GM18508 (cell line): ENCODE data around the gene EMC1.
"Not testable (repeated sequence)": the region's sequence is repeated elsewhere in the genome, so short reads cannot be mapped to it uniquely, and the experiment has no call there.

Source experiments
- ATAC-seq: cut with Tn5 transposase; IDR thresholded peaks from one replicate; pipeline ENCODE4 v1.9.1; 2021; ENCODE audit warnings: moderate number of reproducible peaks; ENCODE audit not compliant: insufficient read depth, unreplicated experiment

Gene EMC1

GRCh38 chr1:19251305-19252196 lies at the start of gene EMC1, which contains the start of gene MRTO4:
Gene EMC1, minus strand, starts transcription at chr1:19251524. Its CDS starts 15 bp downstream, at chr1:19251509.
Gene MRTO4, plus strand, starts transcription at chr1:19251805. Its CDS starts 31 bp downstream, at chr1:19251836.
- no peak for ATAC-seq

DNA sequence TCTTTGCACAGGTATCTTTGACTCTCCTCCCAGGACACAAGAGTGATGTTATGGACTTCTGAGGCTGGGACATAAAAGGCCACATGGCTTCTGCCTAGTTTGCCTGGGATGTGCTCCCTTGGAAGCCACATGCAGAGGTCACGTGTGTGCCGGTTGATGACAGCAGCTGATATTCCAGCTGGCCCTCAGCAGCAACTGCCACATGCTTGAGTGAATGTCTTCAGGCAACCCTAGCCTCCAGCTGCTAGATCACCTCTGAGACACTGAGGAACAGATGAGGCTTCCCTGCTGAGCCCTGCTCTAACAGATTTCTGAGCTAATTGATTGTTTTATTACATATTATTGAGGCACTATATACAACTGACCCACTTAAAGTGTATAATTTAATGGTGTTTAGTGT lies 48.9 kb upstream of the EMC1 start:
- no peak for ATAC-seq

DNA sequence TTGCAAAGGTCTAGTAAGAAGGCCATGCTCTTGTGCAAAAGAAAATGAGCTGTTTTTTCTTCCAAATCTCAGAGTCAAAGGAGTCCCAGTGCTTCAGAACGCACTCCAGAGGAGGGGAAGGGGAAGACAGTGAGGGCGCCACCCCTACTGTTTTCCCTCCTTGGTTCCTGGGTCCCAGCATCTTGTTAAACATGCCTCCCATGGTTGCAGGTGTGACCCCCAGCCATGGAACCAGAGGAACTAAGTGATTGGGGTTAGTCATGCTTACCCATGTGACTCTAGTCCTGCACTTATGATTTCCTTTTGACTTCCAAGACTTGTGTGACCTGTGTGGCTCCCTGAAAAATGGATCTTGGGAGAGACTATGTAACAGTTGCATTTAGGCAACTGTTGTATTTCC lies 43.3 kb upstream of the EMC1 start:
- ATAC-seq, result no peak

DNA sequence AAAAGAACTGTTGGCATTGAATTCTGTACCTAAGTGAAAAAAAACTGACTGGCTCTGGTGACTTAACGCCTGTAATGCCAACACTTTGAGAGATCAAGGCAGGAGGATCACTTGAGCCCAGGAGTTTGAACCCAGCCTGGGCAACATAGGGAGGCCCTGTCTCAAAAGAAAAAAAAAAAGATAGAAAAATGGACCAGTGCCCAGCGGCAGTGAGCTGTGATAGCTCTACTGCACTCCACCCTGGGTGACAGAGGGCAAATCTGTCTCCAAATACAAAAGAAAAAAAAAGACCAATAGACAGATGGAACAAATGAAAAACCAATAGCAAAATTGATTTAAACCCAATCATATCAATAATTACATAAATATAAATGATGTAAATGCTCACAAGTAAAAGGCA lies 37.9 kb upstream of the EMC1 start:
- no peak for ATAC-seq

DNA sequence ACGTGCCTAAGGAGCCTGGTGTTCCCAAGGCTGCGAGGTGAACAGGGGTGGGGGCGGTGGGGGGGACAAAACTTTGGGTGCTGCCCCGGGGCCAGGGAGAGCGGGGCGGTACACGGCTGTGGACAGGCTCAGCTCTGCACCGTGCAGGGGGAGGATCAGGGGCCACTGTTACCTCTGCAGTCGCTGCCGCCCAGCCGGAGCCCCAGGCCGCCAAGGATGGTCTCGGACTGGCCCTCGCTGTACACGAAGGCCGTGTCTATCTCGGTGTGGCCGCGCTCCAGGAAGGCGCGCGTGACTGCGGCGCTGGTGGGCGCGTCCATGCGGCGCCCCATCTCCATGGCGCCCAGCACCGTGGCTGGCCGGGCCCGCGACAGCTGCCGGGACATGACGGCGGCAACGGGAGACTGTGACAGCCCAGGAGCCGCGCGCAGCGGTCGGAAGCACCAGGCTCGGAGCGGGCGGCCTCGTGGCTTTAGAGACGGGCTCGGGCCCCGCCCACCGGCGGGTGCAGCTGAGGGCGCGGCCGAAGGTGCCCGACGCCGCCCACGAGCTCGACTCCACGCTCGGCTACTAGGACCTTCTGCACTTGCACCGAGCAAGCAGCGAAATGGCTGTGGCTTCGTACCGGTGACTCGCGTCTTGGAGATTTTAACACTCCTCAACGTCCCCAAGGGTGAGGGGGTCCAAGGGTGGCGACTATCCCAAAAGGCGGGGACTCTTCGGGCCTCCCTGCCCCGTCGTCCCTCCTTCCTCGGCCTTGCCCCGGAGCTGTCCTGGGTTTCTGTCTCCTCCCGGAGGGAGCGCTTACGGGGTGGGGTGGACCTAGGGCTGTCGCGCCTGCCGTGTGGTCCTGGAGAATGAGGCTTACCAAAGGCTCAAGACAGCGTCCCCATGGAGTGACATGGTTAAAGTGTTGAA lies 37.3 kb upstream of the EMC1 start, which contains the start of gene AKR7A3:
Gene AKR7A3, minus strand, starts transcription at position 447 of the 918 bp plus-strand sequence. Its CDS starts 61 bp downstream, at position 386.
- not testable (repeated sequence) for ATAC-seq

GRCh38 chr1:19287436-19288185 lies 36.3 kb upstream of the EMC1 start:
- ATAC-seq, result no peak

DNA sequence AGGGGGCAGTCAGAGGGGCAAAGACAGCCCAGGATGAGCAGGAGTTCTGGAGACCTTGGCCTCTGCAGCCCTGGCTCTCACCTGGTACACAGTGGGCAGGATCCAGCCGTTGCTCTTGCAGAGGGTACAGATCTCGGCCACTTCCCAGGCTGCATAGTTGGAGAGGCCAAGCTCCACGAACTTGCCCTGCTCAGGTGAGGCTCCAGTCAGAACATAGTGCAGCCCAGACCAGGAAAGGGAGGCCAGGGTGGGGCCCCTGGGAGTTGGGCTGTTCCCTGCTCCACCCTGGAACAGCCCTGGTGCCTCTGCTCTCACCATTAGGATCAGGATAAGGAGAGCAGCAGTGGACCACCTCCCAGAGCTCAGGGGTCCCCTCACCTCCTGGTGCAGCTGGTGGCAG lies 34.5 kb upstream of the EMC1 start:
- not testable (repeated sequence) for ATAC-seq

DNA sequence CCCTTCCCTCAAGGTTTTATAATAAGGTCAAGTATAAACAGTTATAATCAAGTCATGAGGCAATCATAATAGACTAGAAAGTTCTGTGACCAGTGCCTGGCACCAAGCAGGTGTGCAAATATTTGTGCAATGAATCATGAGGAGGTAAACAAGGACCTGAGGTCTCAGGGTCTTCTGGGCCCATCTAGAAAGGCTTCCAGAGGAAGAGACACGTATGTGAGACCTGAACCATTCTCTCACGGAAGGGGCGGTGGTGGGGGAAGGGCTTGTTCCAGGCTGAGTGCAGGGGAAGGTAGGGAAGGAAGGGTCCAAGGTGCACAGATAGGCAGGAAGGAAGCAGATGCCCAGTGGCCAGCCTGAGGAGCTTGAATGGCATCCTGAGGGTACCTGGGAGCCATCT lies 34.0 kb upstream of the EMC1 start:
- ATAC-seq, result not testable (repeated sequence)

DNA sequence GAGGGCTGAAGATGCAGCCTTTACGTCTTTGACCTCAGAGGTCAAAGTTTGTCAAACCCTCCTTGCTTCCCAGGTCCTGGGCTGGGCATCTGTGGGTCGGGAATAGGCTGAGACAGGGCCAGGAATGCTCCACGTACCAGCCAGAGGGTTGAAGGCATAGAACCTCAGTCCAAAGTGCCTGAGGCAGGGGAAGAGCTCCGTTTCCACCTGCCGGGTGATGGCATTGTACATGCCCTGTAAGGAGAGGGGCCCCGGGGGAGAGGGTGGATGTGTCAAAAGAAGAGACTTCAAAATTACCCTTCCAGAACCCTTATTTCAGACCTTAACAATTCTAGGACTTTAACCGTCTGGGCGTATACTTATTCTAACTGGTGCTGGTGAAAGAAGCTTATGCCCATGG lies 33.6 kb upstream of the EMC1 start:
- ATAC-seq, result no peak

GRCh38 chr1:19283891-19284290 lies 32.6 kb upstream of the EMC1 start:
- no peak for ATAC-seq

DNA sequence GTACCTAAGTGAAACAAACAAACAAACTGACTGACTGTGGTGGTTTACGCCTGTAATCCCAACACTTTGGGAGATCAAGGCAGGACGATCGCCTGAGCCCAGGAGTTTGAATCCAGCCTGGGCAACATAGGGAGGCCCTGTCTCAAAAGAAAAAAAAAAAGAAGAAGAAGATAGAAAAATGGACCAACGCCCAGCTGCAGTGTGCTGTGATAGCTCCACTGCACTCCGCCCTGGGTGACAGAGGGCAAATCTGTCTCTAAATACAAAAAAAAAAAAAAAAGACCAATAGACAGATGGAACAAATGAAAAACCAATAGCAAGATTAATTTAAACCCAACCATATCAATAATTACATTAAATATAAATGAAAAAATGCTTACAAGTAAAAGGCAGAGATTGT lies 23.3 kb upstream of the EMC1 start:
- no peak for ATAC-seq

GRCh38 chr1:19273844-19274531 lies 22.7 kb upstream of the EMC1 start:
- not testable (repeated sequence) for ATAC-seq

GRCh38 chr1:19273106-19273843 lies 22.0 kb upstream of the EMC1 start:
- no peak for ATAC-seq

DNA sequence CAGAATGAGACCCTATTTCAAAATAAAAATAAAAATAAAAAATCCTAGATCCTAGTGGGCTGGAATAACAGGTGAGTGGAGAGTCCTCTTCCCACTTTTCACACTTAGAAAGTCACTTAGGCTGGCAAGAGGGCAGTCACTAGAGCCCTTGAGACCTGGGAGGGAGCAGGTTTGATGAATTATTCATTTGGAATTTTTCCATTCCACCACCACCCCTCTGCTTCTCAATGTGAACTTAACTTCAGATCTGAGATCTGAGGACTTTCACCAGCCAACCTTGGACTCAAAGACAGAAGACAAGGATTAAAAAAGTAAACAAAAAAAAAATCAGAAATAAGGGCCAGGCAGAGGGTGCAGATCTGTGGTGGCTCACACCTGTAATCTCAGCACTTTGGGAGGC lies 20.7 kb upstream of the EMC1 start:
- no peak for ATAC-seq

DNA sequence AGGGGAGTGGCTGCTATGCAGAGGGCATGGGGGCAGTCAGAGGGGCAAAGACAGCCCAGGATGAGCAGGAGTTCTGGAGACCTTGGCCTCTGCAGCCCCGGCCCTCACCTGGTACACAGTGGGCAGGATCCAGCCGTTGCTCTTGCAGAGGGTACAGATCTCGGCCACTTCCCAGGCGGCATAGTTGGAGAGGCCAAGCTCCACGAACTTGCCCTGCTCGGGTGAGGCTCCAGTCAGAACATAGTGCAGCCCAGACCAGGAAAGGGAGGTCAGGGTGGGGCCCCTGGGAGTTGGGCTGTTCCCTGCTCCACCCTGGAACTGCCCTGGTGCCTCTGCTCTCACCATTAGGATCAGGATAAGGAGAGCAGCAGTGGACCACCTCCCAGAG lies 19.0 kb upstream of the EMC1 start:
- ATAC-seq, result not testable (repeated sequence)

DNA sequence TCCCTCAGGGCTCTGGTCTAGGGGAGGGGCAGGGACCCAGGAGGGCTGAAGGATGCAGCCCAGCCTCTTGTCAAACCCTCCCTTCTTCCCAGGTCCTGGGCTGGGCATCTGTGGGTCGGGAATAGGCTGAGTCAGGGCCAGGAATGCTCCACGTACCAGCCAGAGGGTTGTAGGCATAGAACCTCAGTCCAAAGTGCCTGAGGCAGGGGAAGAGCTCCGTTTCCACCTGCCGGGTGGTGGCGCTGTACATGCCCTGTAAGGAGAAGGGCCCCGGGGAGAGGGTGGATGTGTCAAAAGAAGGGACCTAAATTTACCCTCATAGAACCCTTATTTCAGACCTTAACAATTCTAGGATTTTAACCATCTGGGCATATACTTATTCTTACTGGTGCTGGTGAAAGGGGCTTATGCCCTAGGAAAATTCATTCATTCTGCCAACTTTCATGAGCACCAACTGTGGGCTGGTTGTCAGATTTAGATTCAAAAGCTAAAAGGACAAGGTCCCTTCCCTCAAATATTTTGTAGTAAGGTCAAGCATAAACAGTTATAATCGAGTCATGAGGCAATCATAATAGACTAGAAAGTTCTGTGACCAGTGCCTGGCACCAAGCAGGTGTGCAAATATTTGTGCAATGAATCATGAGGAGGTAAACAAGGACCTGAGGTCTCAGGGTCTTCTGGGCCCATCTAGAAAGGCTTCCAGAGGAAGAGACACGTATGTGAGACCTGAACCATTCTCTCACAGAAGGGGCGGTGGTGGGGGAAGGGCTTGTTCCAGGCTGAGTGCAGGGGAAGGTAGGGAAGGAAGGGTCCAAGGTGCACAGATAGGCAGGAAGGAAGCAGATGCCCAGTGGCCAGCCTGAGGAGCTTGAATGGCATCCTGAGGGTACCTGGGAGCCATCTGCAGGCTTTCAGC lies 18.4 kb upstream of the EMC1 start:
- not testable (repeated sequence) for ATAC-seq

DNA sequence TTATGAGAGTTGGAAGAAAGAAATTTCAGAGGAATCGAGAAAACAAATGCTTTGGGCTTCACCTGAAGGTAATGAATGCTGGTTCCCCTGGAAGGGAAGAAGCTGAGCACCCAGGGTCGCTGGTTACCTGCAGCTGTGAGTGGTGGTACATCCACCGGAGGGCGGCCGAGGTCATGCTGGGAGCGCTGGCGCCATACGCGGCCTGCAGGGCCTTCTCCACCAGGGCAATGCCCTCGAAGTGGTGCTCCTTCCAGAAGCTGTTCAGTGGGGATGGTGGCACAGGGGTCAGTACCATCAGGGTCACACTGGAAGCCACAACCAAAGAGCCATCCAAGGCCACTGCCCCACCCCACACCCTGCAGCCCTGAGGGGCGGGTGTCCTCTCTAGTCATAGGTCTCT lies 17.1 kb upstream of the EMC1 start:
- no peak for ATAC-seq

- no peak for ATAC-seq
Measured at GRCh38 chr1:19262744-19263143, 11.4 kb upstream of the EMC1 start.
